RWPE1 (cell line): ENCODE measurements around the gene DGKQ.
"Not testable (repeated sequence)": the region's sequence is repeated elsewhere in the genome, so short reads cannot be mapped to it uniquely, and the experiment has no call there.

Experiments
- CTCF ChIA-PET: fragments of 350-600 bp; sonication (Branson Sonifier 250); formaldehyde crosslinking; extraction: SDS; loops from one replicate; lab custom pipeline; 2021; lab: Yijun Ruan, JAX
- POLR2A ChIA-PET: fragments of 400-600 bp; formaldehyde crosslinking; extraction: SDS; loops from one replicate; lab custom pipeline; 2020; ENCODE audit warnings: antibody characterized with exemption; ENCODE audit not compliant: low non-redundant PET; lab: Yijun Ruan, JAX
- DNase-seq: peaks from one replicate; pipeline ENCODE4 v3.0.0; 2012; ENCODE audit warnings: low spot score
- H3K27ac ChIP-seq: fragments of 450-650 bp; 2 replicates; pipeline ENCODE4 v1.5.1; 2017
- TF ChIP-seq, protein P1 (sequence below): fragments of 450-650 bp; conservative IDR thresholded peaks from 2 replicates; pipeline ENCODE4 v1.5.1; 2017; ENCODE audit warnings: low read depth, mild to moderate bottlenecking

Gene DGKQ

GRCh38 chr4:932713-933070, 40.7 kb downstream of the DGKQ start:
- H3K27ac ChIP-seq, result peak overlapping the region; percentile 79
- DNase-seq, result peak; percentile 23
- TF ChIP-seq, protein P1, sequence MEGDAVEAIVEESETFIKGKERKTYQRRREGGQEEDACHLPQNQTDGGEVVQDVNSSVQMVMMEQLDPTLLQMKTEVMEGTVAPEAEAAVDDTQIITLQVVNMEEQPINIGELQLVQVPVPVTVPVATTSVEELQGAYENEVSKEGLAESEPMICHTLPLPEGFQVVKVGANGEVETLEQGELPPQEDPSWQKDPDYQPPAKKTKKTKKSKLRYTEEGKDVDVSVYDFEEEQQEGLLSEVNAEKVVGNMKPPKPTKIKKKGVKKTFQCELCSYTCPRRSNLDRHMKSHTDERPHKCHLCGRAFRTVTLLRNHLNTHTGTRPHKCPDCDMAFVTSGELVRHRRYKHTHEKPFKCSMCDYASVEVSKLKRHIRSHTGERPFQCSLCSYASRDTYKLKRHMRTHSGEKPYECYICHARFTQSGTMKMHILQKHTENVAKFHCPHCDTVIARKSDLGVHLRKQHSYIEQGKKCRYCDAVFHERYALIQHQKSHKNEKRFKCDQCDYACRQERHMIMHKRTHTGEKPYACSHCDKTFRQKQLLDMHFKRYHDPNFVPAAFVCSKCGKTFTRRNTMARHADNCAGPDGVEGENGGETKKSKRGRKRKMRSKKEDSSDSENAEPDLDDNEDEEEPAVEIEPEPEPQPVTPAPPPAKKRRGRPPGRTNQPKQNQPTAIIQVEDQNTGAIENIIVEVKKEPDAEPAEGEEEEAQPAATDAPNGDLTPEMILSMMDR, result no peak
- CTCF ChIA-PET, result no interaction called here
- POLR2A ChIA-PET, result interaction anchor here (0.7 kb wide), 1 partner anchor 153 kb away, joined by 5 read pairs; no protein-coding TSS in a partner anchor

DNA sequence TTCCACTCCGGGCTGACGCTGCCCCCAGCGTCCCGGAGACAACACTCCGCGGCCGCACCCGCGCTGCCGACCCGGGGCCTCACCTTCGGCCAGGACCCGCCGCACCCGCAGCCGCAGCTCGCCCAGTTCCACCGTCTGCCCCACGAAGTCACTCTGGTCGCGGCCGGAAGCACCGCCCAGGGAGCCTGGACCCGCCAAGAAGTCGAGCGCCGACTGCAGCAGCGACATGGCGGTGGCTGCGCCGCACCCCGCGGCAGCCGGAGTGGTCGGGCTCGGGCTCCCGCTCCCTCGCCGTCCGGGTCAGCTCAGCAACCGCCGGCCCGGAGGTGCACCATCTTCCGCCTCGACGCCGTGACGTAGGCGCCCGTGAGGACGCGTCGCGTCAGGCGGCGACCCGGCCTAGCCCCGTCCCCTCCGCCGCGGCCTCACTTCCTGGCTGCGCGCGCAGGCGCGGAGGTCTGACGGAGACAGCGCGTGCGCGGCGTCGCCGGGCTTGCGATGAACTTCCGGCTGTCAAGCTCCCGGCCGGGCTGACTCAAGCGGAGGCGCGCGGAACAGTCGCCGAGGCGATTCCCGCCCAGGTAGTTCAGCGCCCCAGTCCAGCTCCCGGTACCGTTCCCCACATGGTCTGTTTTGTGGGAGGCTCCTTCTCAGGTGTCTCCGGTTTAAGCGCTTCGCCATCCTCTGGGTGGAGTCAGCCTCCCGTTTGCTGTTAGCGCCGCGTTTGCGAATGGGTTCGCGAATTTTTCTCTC, 41.2 kb downstream of the DGKQ start, which contains the start of the genes GAK and TMEM175:
TSS of gene GAK (minus strand) at position 357 of the 753 bp plus-strand sequence. CDS start at position 228, 129 bp downstream.
TSS of gene TMEM175 (plus strand) at position 501 of the 753 bp plus-strand sequence. CDS start 15,280 bp downstream, outside the sequence.
- TF ChIP-seq, protein P1, result no peak
- H3K27ac ChIP-seq, result peak within 1 kb of the TSS; percentile 79
- peak; percentile 97 for DNase-seq
- POLR2A ChIA-PET, result interaction anchor here (0.7 kb wide), 1 partner anchor 152 kb away, joined by 5 read pairs; no protein-coding TSS in a partner anchor
- CTCF ChIA-PET, result no interaction called here

GRCh38 chr4:931194-931959, 42.0 kb downstream of the DGKQ start:
- POLR2A ChIA-PET, result no interaction called here
- TF ChIP-seq, protein P1, result no peak
- peak; percentile 30 for DNase-seq
- CTCF ChIA-PET, result interaction anchor here (0.6 kb wide), 1 partner anchor 56 kb away, joined by 14 read pairs; no protein-coding TSS in a partner anchor
- peak overlapping the region; percentile 79 for H3K27ac ChIP-seq

DNA sequence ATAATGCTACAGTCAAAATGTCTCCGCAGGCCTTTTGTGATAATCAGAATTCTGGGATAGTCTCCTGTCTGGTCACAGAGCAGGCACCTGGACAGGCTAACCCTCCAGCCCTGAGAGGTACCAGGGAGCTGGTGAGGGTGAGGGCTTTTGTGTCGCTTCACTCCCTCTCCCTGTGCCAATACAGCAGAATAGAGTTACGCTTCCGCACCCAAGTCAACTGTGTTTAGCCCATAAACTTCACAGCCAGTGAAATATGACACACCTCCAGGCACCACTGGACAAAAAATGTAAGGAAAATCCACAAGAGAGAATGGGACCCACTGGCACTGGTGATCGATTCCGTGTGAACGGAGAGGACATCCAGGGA, 42.6 kb downstream of the DGKQ start:
- peak overlapping the region; percentile 79 for H3K27ac ChIP-seq
- ChIA-PET CTCF (interaction anchor here (0.6 kb wide), 1 partner anchor 55 kb away, joined by 14 read pairs; no protein-coding TSS in a partner anchor), POLR2A (no interaction called here)
- TF ChIP-seq, protein P1, result no peak
- DNase-seq, result no peak

DNA sequence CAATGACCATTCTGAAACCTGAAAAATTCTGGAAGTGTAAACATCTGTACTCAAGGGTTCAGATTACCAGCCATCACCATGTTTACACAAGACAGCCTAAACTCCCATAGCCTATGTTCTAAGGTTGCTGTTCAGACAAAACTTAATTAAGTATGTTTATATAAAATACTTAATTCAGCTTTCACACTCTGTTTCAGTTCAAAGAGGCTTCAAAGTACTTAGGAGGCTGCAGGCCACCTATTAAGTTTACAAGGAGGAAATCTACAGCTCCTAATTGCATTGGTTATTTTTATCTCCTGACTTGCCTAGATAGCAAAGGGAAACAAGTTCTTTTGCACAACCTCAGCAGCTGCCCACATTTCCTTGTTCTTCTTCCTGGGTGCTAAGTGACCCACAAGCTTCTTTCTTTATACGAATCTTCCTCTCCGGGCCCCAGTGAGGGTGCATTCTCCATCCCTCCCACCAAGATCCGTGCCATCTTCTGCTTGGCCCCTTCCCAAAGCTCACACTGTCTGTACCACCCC, 43.3 kb downstream of the DGKQ start:
- CTCF ChIA-PET, result no interaction called here
- no peak for DNase-seq
- TF ChIP-seq, protein P1, result no peak
- no peak overlapping the region for H3K27ac ChIP-seq
- POLR2A ChIA-PET, result no interaction called here

DNA sequence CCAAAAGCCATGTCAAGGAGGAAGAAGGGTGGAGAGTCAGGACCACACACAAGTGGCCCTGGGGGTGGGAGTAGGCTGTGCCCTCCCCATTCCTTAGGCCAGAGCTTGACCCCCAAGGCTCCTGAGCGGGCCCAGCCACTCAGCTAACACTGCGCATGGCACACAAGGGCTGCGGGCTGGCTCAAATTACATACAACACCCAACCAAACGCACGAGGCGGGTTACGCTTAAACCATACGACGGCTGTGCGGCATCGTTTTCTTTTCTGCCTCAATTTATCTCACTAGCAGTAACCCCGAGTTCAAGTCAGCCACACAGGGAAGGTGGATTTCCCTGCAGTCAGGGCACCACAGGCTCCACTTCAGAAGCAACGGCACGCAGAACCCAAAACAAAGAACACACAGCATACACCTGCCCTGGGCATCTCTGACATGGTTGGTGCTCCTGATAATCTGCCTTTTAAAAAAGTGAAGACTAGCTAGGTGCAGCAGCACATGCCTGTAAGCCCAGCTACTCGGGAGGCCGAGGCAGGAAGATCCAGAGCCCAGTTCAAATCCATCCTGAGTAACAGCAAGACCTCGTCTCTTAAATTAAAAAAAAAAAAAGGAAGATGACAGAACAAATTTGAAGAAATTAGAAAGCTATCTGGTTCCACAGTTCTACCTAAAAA, 44.1 kb downstream of the DGKQ start:
- no peak for DNase-seq
- TF ChIP-seq, protein P1, result no peak
- ChIA-PET POLR2A (no interaction called here), CTCF (no interaction called here)
- no peak overlapping the region for H3K27ac ChIP-seq

DNA sequence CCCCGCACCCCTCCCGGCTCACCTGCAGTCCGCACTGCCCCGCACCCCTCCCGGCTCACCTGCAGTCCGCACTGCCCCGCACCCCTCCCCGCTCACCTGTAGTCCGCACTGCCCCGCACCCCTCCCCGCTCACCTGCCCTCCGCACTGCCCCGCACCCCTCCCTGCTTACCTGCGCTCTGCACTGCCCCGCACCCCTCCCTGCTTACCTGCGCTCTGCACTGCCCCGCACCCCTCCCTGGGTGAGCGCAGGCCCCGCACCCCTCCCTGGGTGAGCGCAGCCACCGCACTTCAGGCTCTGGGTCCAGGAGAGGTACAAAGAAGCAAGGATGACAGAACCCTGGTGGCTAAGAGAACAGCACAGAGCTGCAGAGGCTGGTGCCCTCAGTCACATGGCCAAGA, 45.8 kb downstream of the DGKQ start:
- POLR2A ChIA-PET, result not testable (repeated sequence)

More for the DNA sequence above, 45.8 kb downstream of the DGKQ start:
- DNase-seq, H3K27ac ChIP-seq, CTCF ChIA-PET: not testable (repeated sequence)
